B cell (primary cell): ENCODE data around the gene ZNF280C. TPM values are rescaled to one million over a fixed set of nuclear protein-coding genes. Genes with fewer than 3 reads are reported as not detected.
"Not testable (repeated sequence)": the region's sequence is repeated elsewhere in the genome, so short reads cannot be mapped to it uniquely, and the experiment has no call there.

Experiments
- ATAC-seq: fragments of 200-7000 bp; cut with Tn5 transposase; one replicate; pipeline ENCODE4 v1.10.0; 2021; ENCODE audit warnings: low read depth, mild to moderate bottlenecking, moderate number of reproducible peaks, moderate library complexity
- CTCF ChIA-PET: fragments of 350-600 bp; sonication (Branson Sonifier 250); formaldehyde crosslinking; loops from one replicate; lab custom pipeline; 2021; ENCODE audit warnings: antibody characterized with exemption, inconsistent platforms; lab: Charles Lee
- POLR2A ChIA-PET: fragments of 350-600 bp; sonication (Branson Sonifier 250); formaldehyde crosslinking; loops from one replicate; lab custom pipeline; 2021; ENCODE audit warnings: antibody characterized with exemption; lab: Charles Lee
- DNase-seq: peaks from one replicate; pipeline ENCODE4 v3.0.0; 2013
- H2AFZ ChIP-seq: 2 replicates; pipeline ENCODE4 v1.6.1; 2012; ENCODE audit warnings: mild to moderate bottlenecking, low read depth, low read length; ENCODE audit not compliant: insufficient read depth, poor library complexity, severe bottlenecking
- H3K27ac ChIP-seq, 2 donors: 1 replicate in 1 of 2; 2 replicates in 1 of 2; pipeline ENCODE4 v1.5.1; 2012 to 2013; ENCODE audit warnings: low read length in 2 of 2, mild to moderate bottlenecking in 2 of 2, moderate library complexity in 1 of 2
- H3K27me3 ChIP-seq, 4 experiments: fragments of 200-600 bp in 1 of 4; sonication (generic) in 1 of 4; replicated peaks in 1 of 4; 1 replicate in 2 of 4; 2 replicates in 2 of 4; pipeline versions ENCODE4 v1.6.1 to v1.7.0; 2013 to 2016; ENCODE audit warnings: low read length in 3 of 4, mild to moderate bottlenecking in 2 of 4, mixed read lengths in 1 of 4, moderate library complexity in 1 of 4; ENCODE audit not compliant: insufficient read depth in 4 of 4, control insufficient read depth in 3 of 4; ENCODE audit errors: control extremely low read depth in 1 of 4
- H3K36me3 ChIP-seq, 2 experiments: replicated peaks in 1 of 2; 1 replicate in 1 of 2; 2 replicates in 1 of 2; pipeline versions ENCODE4 v1.6.1 to v1.7.1; 2013; ENCODE audit warnings: low read length in 1 of 2; ENCODE audit not compliant: insufficient read depth in 2 of 2, control insufficient read depth in 1 of 2; ENCODE audit errors: control extremely low read depth in 1 of 2, extremely low read depth in 1 of 2
- H3K4me1 ChIP-seq, 2 donors: fragments of 200-600 bp in 1 of 2; sonication (generic) in 1 of 2; 1 replicate in 1 of 2; 2 replicates in 1 of 2; pipeline versions ENCODE4 v1.5.1 to v1.6.1; 2013 to 2017; ENCODE audit warnings: low read length in 2 of 2; ENCODE audit not compliant: control insufficient read depth in 2 of 2, insufficient read depth in 2 of 2
- H3K4me2 ChIP-seq: replicated peaks from 2 replicates; pipeline ENCODE3; 2012; ENCODE audit warnings: mild to moderate bottlenecking, low read depth, low read length; ENCODE audit not compliant: poor library complexity, severe bottlenecking
- H3K4me3 ChIP-seq, 5 experiments: fragments of 200-600 bp in 1 of 5; sonication (generic) in 1 of 5; 1 replicate in 3 of 5; 2 replicates in 2 of 5; pipeline versions ENCODE4 v1.5.1 to v1.7.0; 2011 to 2016; ENCODE audit warnings: low read length in 4 of 5, mild to moderate bottlenecking in 4 of 5, low read depth in 2 of 5, control low read depth in 1 of 5, moderate library complexity in 1 of 5; ENCODE audit not compliant: insufficient read depth in 1 of 5; ENCODE audit errors: control extremely low read depth in 1 of 5, extremely low read depth in 1 of 5
- H3K79me2 ChIP-seq: fragments of 200-600 bp; sonication (generic); one replicate; pipeline ENCODE4 v1.6.0; 2016; ENCODE audit warnings: low read length; ENCODE audit not compliant: control insufficient read depth, insufficient read depth
- H3K9ac ChIP-seq: fragments of 200-600 bp; sonication (generic); 2 replicates; pipeline ENCODE4 v1.6.1; 2017; ENCODE audit warnings: mild to moderate bottlenecking, low read length, moderate library complexity
- H3K9me3 ChIP-seq, 3 donors: one replicate each; pipeline versions ENCODE4 v1.6.1 to v1.7.1; 2013; ENCODE audit warnings: low read length in 2 of 3; ENCODE audit not compliant: control insufficient read depth in 2 of 3, insufficient read depth in 1 of 3; ENCODE audit errors: control extremely low read depth in 1 of 3
- H4K20me1 ChIP-seq: 2 replicates; pipeline ENCODE4 v1.6.0; 2012; ENCODE audit warnings: mild to moderate bottlenecking, low read length; ENCODE audit not compliant: insufficient read depth, control insufficient read depth, poor library complexity, severe bottlenecking
- H3K27ac Mint-ChIP-seq: one replicate; pipeline ENCODE4 v1.8.0; 2021; ENCODE audit warnings: mixed read lengths
- H3K27me3 Mint-ChIP-seq: one replicate; pipeline ENCODE4 v1.8.0; 2021; ENCODE audit warnings: mixed read lengths
- H3K4me1 Mint-ChIP-seq: one replicate; pipeline ENCODE4 v1.8.0; 2021; ENCODE audit warnings: mixed read lengths
- H3K4me3 Mint-ChIP-seq: one replicate; pipeline ENCODE4 v1.8.0; 2021; ENCODE audit warnings: mixed read lengths
- H3K9me3 Mint-ChIP-seq: one replicate; pipeline ENCODE4 v1.8.0; 2022; ENCODE audit warnings: mixed read lengths; ENCODE audit not compliant: insufficient read depth
- EZH2 ChIP-seq: IDR thresholded peaks from 2 replicates; pipeline ENCODE4 v1.6.1; 2012; ENCODE audit warnings: borderline replicate concordance, low read depth, mild to moderate bottlenecking, moderate library complexity, low read length; ENCODE audit not compliant: insufficient read depth, poor library complexity, severe bottlenecking
- WGBS: methylation state at CpG from one replicate; pipeline ENCODE4 v1.1.5; 2013; ENCODE audit warnings: missing lambda C conversion rate; ENCODE audit not compliant: insufficient coverage; 5-methylcytosine and 5-hydroxymethylcytosine counted together
- intact Hi-C: fragments of 100-400 bp; cut with micrococcal nuclease; formaldehyde crosslinking; loops from one replicate; pipeline ENCODE4 v1.10.0; 2022
- polyA plus RNA-seq: library from polyadenylated mRNA; depleted of rRNA; stranded (reverse); fragments of >200 nt; gene quantifications from 2 replicates; pipeline ENCODE4 v1.2.3, GENCODE V29; 2012
- total RNA-seq, 2 donors: library from RNA; stranded (reverse); fragments of 120-200 nt in 1 of 2; gene quantifications; 1 replicate in 1 of 2; 2 replicates in 1 of 2; pipeline versions ENCODE4 v1.2.3 to v1.2.4, GENCODE V29; 2013 to 2022
- TF ChIP-seq, protein P1 (sequence below): fragments of 200-600 bp; IDR thresholded peaks from one replicate; pipeline ENCODE4 v1.8.0; 2022; ENCODE audit warnings: antibody characterized with exemption, mild to moderate bottlenecking

The ZNF280C gene
- total and polyA plus RNA-seq, 2 donors (not counting 1 experiment from before 2014, with no cell fraction given): 2.3 to 7.0 TPM

DNA sequence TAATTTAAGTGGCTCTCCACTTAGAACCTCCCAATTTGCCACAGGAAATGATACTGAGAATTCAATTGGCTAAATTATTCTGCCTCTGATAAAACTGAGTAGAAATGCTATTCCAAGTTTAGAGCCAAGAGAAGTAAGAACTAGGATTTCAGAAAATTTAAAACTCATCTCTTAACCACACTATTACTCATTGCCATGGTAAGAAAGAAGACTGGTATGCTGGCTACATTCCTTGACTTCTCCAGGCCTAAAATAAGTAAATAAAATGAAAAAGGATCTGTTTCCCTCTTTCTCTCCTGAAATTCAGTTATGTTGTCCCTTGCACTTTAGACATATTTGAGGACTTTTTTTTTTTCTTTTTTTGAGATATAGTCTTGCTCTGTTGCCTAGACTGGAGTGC is 23.3 kb downstream of the ZNF280C start:
- Mint-ChIP-seq H3K27ac (no peak overlapping the region), H3K27me3 (no peaks in the 10 kb centered on the region), H3K4me3 (no peak overlapping the region), H3K9me3 (no peaks in the 10 kb centered on the region), H3K4me1 (no peaks in the 10 kb centered on the region)
- Histone ChIP-seq H3K27ac (no peak overlapping the region), H2AFZ (no peak overlapping the region), H3K4me2 (no peak overlapping the region), H3K4me1 (no peaks in the 10 kb centered on the region), H3K9ac (no peak overlapping the region), H3K79me2 (no peaks in the 10 kb centered on the region), H3K4me3 (no peak overlapping the region), H3K9me3 (no peaks in the 10 kb centered on the region), H3K27me3 (no peaks in the 10 kb centered on the region), H3K36me3 (peaks cover 0 to 11% of the 10 kb centered on the region in 2 experiments), H4K20me1 (no peaks in the 10 kb centered on the region)
- TF ChIP-seq EZH2: no peak
- TF ChIP-seq, protein P1, sequence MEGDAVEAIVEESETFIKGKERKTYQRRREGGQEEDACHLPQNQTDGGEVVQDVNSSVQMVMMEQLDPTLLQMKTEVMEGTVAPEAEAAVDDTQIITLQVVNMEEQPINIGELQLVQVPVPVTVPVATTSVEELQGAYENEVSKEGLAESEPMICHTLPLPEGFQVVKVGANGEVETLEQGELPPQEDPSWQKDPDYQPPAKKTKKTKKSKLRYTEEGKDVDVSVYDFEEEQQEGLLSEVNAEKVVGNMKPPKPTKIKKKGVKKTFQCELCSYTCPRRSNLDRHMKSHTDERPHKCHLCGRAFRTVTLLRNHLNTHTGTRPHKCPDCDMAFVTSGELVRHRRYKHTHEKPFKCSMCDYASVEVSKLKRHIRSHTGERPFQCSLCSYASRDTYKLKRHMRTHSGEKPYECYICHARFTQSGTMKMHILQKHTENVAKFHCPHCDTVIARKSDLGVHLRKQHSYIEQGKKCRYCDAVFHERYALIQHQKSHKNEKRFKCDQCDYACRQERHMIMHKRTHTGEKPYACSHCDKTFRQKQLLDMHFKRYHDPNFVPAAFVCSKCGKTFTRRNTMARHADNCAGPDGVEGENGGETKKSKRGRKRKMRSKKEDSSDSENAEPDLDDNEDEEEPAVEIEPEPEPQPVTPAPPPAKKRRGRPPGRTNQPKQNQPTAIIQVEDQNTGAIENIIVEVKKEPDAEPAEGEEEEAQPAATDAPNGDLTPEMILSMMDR: no peak
- ATAC-seq: no peak
- POLR2A ChIA-PET: no interaction called here
- intact Hi-C loops: no loop called here
- no peak for DNase-seq
- CTCF ChIA-PET: no interaction called here

GRCh38 chrX:130231184-130231583 is 37.5 kb downstream of the ZNF280C start:
- intact Hi-C loops, H2AFZ ChIP-seq, CTCF ChIA-PET, ATAC-seq, POLR2A ChIA-PET, H3K79me2 ChIP-seq, H4K20me1 ChIP-seq, H3K27ac ChIP-seq, H3K9me3 Mint-ChIP-seq, H3K9ac ChIP-seq, H3K4me1 ChIP-seq, H3K4me1 Mint-ChIP-seq, H3K4me3 Mint-ChIP-seq, H3K4me3 ChIP-seq, H3K27me3 Mint-ChIP-seq, H3K36me3 ChIP-seq, H3K27me3 ChIP-seq, DNase-seq, H3K27ac Mint-ChIP-seq, H3K9me3 ChIP-seq, H3K4me2 ChIP-seq: not testable (repeated sequence)
- no CpG with 5 or more reads among the region's 4 CpGs for WGBS
